Neural cell (in vitro differentiated cells): ENCODE data around the gene PRDM15.

ENCODE experiments used
- CTCF ChIP-seq: fragments of 450-650 bp; IDR thresholded peaks from 2 replicates; pipeline ENCODE4 v1.5.1; 2014; ENCODE audit warnings: antibody characterized with exemption, mild to moderate bottlenecking, moderate library complexity; ENCODE audit not compliant: poor library complexity, severe bottlenecking
- TAF1 ChIP-seq: IDR thresholded peaks from 2 replicates; pipeline ENCODE4 v1.6.1; 2012; ENCODE audit warnings: low read depth

GRCh38 chr21:41851090-41851790 lies 27.9 kb downstream of the PRDM15 start:
- TF ChIP-seq CTCF (no peak), TAF1 (no peak)
